ENCODE results near the gene PPM1A. TPM values are rescaled to one million over a fixed set of nuclear protein-coding genes. Genes with fewer than 3 reads are reported as not detected.

The PPM1A gene
- total RNA-seq, 1 donor from 2014 or later: 44.5 TPM

- no peaks in the 10 kb centered on the region for H3K9me3 Mint-ChIP-seq (ENCODE audit: unreplicated experiment)
- no peak overlapping the region for H3K27ac Mint-ChIP-seq (ENCODE audit: unreplicated experiment)
- no peak for DNase-seq (ENCODE audit: extremely low spot score, unreplicated experiment)
- no peak overlapping the region for H3K4me3 Mint-ChIP-seq (ENCODE audit: unreplicated experiment)
- TF ChIP-seq CTCF (IDR thresholded peaks at IDR 0.05): no peak
- H3K36me3 Mint-ChIP-seq (ENCODE audit: unreplicated experiment): peaks cover 44% of the 10 kb centered on the region
- peaks cover 1% of the 10 kb centered on the region for H3K4me1 Mint-ChIP-seq (ENCODE audit: unreplicated experiment)
- no peaks in the 10 kb centered on the region for H3K27me3 Mint-ChIP-seq (ENCODE audit: unreplicated experiment)
Observed at GRCh38 chr14:60287452-60287851, 38.4 kb downstream of the PPM1A start.

GRCh38 chr14:60288279-60288678 is 39.3 kb downstream of the PPM1A start:
- H3K9me3 Mint-ChIP-seq (ENCODE audit: unreplicated experiment): no peaks in the 10 kb centered on the region
- peaks cover 42% of the 10 kb centered on the region for H3K36me3 Mint-ChIP-seq (ENCODE audit: unreplicated experiment)
- no peak for DNase-seq (ENCODE audit: extremely low spot score, unreplicated experiment)
- H3K27me3 Mint-ChIP-seq (ENCODE audit: unreplicated experiment): no peaks in the 10 kb centered on the region
- no peak overlapping the region for H3K27ac Mint-ChIP-seq (ENCODE audit: unreplicated experiment)
- no peak for TF ChIP-seq CTCF (IDR thresholded peaks at IDR 0.05)
- no peak overlapping the region for H3K4me3 Mint-ChIP-seq (ENCODE audit: unreplicated experiment)
- H3K4me1 Mint-ChIP-seq (ENCODE audit: unreplicated experiment): peaks cover 1% of the 10 kb centered on the region

GRCh38 chr14:60294411-60295069 is 45.5 kb downstream of the PPM1A start:
- H3K27me3 Mint-ChIP-seq (ENCODE audit: unreplicated experiment): no peaks in the 10 kb centered on the region
- H3K27ac Mint-ChIP-seq (ENCODE audit: unreplicated experiment): peak overlapping the region; percentile 41
- no peak for TF ChIP-seq CTCF (IDR thresholded peaks at IDR 0.05)
- no peaks in the 10 kb centered on the region for H3K9me3 Mint-ChIP-seq (ENCODE audit: unreplicated experiment)
- H3K36me3 Mint-ChIP-seq (ENCODE audit: unreplicated experiment): peaks cover 33% of the 10 kb centered on the region
- H3K4me3 Mint-ChIP-seq (ENCODE audit: unreplicated experiment): no peak overlapping the region
- H3K4me1 Mint-ChIP-seq (ENCODE audit: unreplicated experiment): peaks cover 13% of the 10 kb centered on the region
- DNase-seq (ENCODE audit: extremely low spot score, unreplicated experiment): no peak

GRCh38 chr14:60300019-60300418 is 51.0 kb downstream of the PPM1A start:
- no peak overlapping the region for H3K4me3 Mint-ChIP-seq (ENCODE audit: unreplicated experiment)
- H3K4me1 Mint-ChIP-seq (ENCODE audit: unreplicated experiment): peaks cover 2% of the 10 kb centered on the region
- no peaks in the 10 kb centered on the region for H3K9me3 Mint-ChIP-seq (ENCODE audit: unreplicated experiment)
- H3K36me3 Mint-ChIP-seq (ENCODE audit: unreplicated experiment): peaks cover 12% of the 10 kb centered on the region
- DNase-seq (ENCODE audit: extremely low spot score, unreplicated experiment): no peak
- no peaks in the 10 kb centered on the region for H3K27me3 Mint-ChIP-seq (ENCODE audit: unreplicated experiment)
- no peak overlapping the region for H3K27ac Mint-ChIP-seq (ENCODE audit: unreplicated experiment)
- TF ChIP-seq CTCF (IDR thresholded peaks at IDR 0.05): no peak

GRCh38 chr14:60301685-60302084 is 52.7 kb downstream of the PPM1A start:
- peaks cover 11% of the 10 kb centered on the region for H3K36me3 Mint-ChIP-seq (ENCODE audit: unreplicated experiment)
- no peak for TF ChIP-seq CTCF (IDR thresholded peaks at IDR 0.05)

More at GRCh38 chr14:60301685-60302084, 52.7 kb downstream of the PPM1A start:
- Mint-ChIP-seq H3K9me3 (ENCODE audit: unreplicated experiment) (no peaks in the 10 kb centered on the region), H3K4me3 (ENCODE audit: unreplicated experiment) (no peak overlapping the region), H3K4me1 (ENCODE audit: unreplicated experiment) (no peaks in the 10 kb centered on the region), H3K27me3 (ENCODE audit: unreplicated experiment) (no peaks in the 10 kb centered on the region), H3K27ac (ENCODE audit: unreplicated experiment) (no peak overlapping the region)
- DNase-seq (ENCODE audit: extremely low spot score, unreplicated experiment): no peak
